PC-9 (cell line): ENCODE data around the gene DNAJC3. TPM values are rescaled to one million over a fixed set of nuclear protein-coding genes. Genes with fewer than 3 reads are reported as not detected.

Experiments used
- BruUV-seq: library from RNA; stranded (reverse); fragments of 400-500 nt; replicated peaks from 2 replicates; lab custom pipeline; 2021; lab: Mats Ljungman, UMichigan
- CTCF ChIA-PET: fragments of 300-600 bp; sonication (Branson Sonifier 250); formaldehyde crosslinking; loops from one replicate; lab custom pipeline; 2022; ENCODE audit warnings: antibody characterized with exemption; lab: Charles Lee
- POLR2A ChIA-PET: fragments of 300-600 bp; sonication (Branson Sonifier 250); formaldehyde crosslinking; loops from one replicate; lab custom pipeline; 2022; ENCODE audit warnings: antibody characterized with exemption; ENCODE audit not compliant: unreplicated experiment; lab: Charles Lee
- DNase-seq, 2 experiments: peaks; one replicate each; pipeline versions ENCODE4 v3.0.0 to v3.0.0-alpha.2; 2015 to 2022; ENCODE audit warnings: mixed read lengths in 1 of 2
- H2AFZ ChIP-seq: fragments of 200-600 bp; sonication (generic); 2 replicates; pipeline ENCODE4 v1.8.1; 2017; ENCODE audit warnings: antibody characterized with exemption
- H3F3A ChIP-seq: fragments of 200-600 bp; sonication (generic); 2 replicates; pipeline ENCODE4 v1.8.1; 2017; ENCODE audit warnings: antibody characterized with exemption, mild to moderate bottlenecking, low read depth; ENCODE audit not compliant: insufficient read depth
- H3K27ac ChIP-seq: fragments of 200-600 bp; sonication (generic); 2 replicates; pipeline ENCODE4 v1.6.1; 2016; ENCODE audit warnings: mixed run types
- H3K27me3 ChIP-seq: fragments of 200-600 bp; sonication (generic); 2 replicates; pipeline ENCODE4 v1.6.1; 2016; ENCODE audit warnings: low read depth, mixed run types; ENCODE audit not compliant: insufficient read depth
- H3K36me3 ChIP-seq: fragments of 200-600 bp; sonication (generic); 2 replicates; pipeline ENCODE4 v1.6.1; 2016; ENCODE audit warnings: low read depth, mixed run types
- H3K4me1 ChIP-seq: fragments of 200-600 bp; sonication (generic); replicated peaks from 2 replicates; pipeline ENCODE4 v1.6.1; 2016; ENCODE audit warnings: mixed run types; ENCODE audit not compliant: insufficient read depth
- H3K4me2 ChIP-seq: fragments of 200-600 bp; sonication (generic); 2 replicates; pipeline ENCODE4 v1.6.1; 2017; ENCODE audit warnings: mixed run types
- H3K4me3 ChIP-seq: fragments of 200-600 bp; sonication (generic); 2 replicates; pipeline ENCODE4 v1.6.1; 2016; ENCODE audit warnings: mixed run types
- H3K79me2 ChIP-seq: fragments of 200-600 bp; sonication (generic); 2 replicates; pipeline ENCODE4 v1.6.1; 2017; ENCODE audit warnings: low read depth, mixed run types
- H3K9me2 ChIP-seq: fragments of 200-600 bp; sonication (generic); 2 replicates; pipeline ENCODE4 v1.8.1; 2017; ENCODE audit warnings: mild to moderate bottlenecking; ENCODE audit not compliant: insufficient read depth
- H3K9me3 ChIP-seq: fragments of 200-600 bp; sonication (generic); 2 replicates; pipeline ENCODE4 v1.8.1; 2016; ENCODE audit warnings: low read depth; ENCODE audit not compliant: insufficient read depth
- H4K20me1 ChIP-seq: fragments of 200-600 bp; sonication (generic); 2 replicates; pipeline ENCODE4 v1.8.1; 2017; ENCODE audit not compliant: insufficient read depth
- CTCF ChIP-seq: fragments of 200-600 bp; sonication (generic); conservative IDR thresholded peaks from 2 replicates; pipeline ENCODE4 v1.6.1; 2017; ENCODE audit warnings: mixed run types, antibody characterized with exemption, mild to moderate bottlenecking, moderate library complexity
- EZH2 ChIP-seq: fragments of 200-600 bp; sonication (generic); IDR thresholded peaks from 2 replicates; pipeline ENCODE4 v1.8.0; 2017; ENCODE audit warnings: antibody characterized with exemption, low read depth
- intact Hi-C: fragments of 100-400 bp; cut with micrococcal nuclease; formaldehyde crosslinking; loops from one replicate; pipeline ENCODE4 v1.10.0; 2022; ENCODE audit not compliant: unreplicated experiment
- total RNA-seq: library from RNA; stranded (reverse); gene quantifications from 2 replicates; pipeline ENCODE4 v1.2.3, GENCODE V29; 2021

DNAJC3 gene
- total RNA-seq, 1 experiment from 2014 or later = 10.5 TPM

- TF ChIP-seq CTCF = no peak
- TF ChIP-seq EZH2 = no peak
- no peaks in the 10 kb centered on the region for H3K36me3 ChIP-seq
- CTCF ChIA-PET = no interaction called here
- no peaks in the 10 kb centered on the region for H3K9me2 ChIP-seq
- H3K9me3 ChIP-seq = no peaks in the 10 kb centered on the region
- H3K27me3 ChIP-seq = no peaks in the 10 kb centered on the region
- intact Hi-C loops = loop anchor here (5.0 kb wide), 1 partner anchor 33 kb away; no protein-coding TSS in a partner anchor
- H3K4me3 ChIP-seq = no peak overlapping the region
- H4K20me1 ChIP-seq = no peaks in the 10 kb centered on the region
- POLR2A ChIA-PET = no interaction called here
- no peak overlapping the region for H2AFZ ChIP-seq
- no peak for DNase-seq
- H3K4me1 ChIP-seq = no peaks in the 10 kb centered on the region
- no TSS peak for BruUV-seq
- 0 out of 2 replicates have a peak, but pooled peaks cover 7% of the 10 kb centered on the region for H3F3A ChIP-seq
- H3K4me2 ChIP-seq = no peak overlapping the region
- H3K27ac ChIP-seq = no peak overlapping the region
- H3K79me2 ChIP-seq = peaks cover 24% of the 10 kb centered on the region; the same call in 1 of the 2 replicates
These were observed 68.8 kb downstream of the DNAJC3 start for GRCh38 chr13:95745752-95746151.

GRCh38 chr13:95749545-95749944 is 72.6 kb downstream of the DNAJC3 start:
- no peak overlapping the region for H2AFZ ChIP-seq

GRCh38 chr13:95752677-95753076 is 75.7 kb downstream of the DNAJC3 start:
- Histone ChIP-seq H3K27ac (no peak overlapping the region), H3K36me3 (no peaks in the 10 kb centered on the region), H3K4me3 (no peak overlapping the region), H3K9me3 (no peaks in the 10 kb centered on the region; the same call in 1 of the 2 replicates), H3F3A (no peaks in the 10 kb centered on the region), H3K27me3 (no peaks in the 10 kb centered on the region), H3K4me2 (no peak overlapping the region), H4K20me1 (no peaks in the 10 kb centered on the region; the same call in 1 of the 2 replicates), H3K79me2 (no peaks in the 10 kb centered on the region), H2AFZ (no peak overlapping the region), H3K4me1 (0 out of 2 replicates have a peak, but pooled peaks cover 8% of the 10 kb centered on the region), H3K9me2 (no peaks in the 10 kb centered on the region; the same call in 1 of the 2 replicates)
- no peak for TF ChIP-seq CTCF
- TF ChIP-seq EZH2 = no peak
- DNase-seq = no peak
- CTCF ChIA-PET = no interaction called here
- no TSS peak for BruUV-seq
- POLR2A ChIA-PET = no interaction called here
- intact Hi-C loops = no loop called here

More at GRCh38 chr13:95749545-95749944, 72.6 kb downstream of the DNAJC3 start:
- H3K27ac ChIP-seq = no peak overlapping the region
- H3K9me3 ChIP-seq = no peaks in the 10 kb centered on the region; the same call in 1 of the 2 replicates
- no peaks in the 10 kb centered on the region; the same call in 1 of the 2 replicates for H3K9me2 ChIP-seq
- H3K4me3 ChIP-seq = no peak overlapping the region
- H3K79me2 ChIP-seq = 0 out of 2 replicates have a peak, but pooled peaks cover 3% of the 10 kb centered on the region
- H4K20me1 ChIP-seq = no peaks in the 10 kb centered on the region; the same call in 1 of the 2 replicates
- POLR2A ChIA-PET = no interaction called here
- 0 out of 2 replicates have a peak, but pooled peaks cover 7% of the 10 kb centered on the region for H3F3A ChIP-seq
- DNase-seq = no peak
- no peaks in the 10 kb centered on the region for H3K36me3 ChIP-seq
- no peak overlapping the region for H3K4me2 ChIP-seq
- H3K27me3 ChIP-seq = no peaks in the 10 kb centered on the region
- BruUV-seq = no TSS peak
- H3K4me1 ChIP-seq = no peaks in the 10 kb centered on the region
- intact Hi-C loops = loop anchor here (5.0 kb wide), 1 partner anchor 37 kb away; no protein-coding TSS in a partner anchor
- CTCF ChIA-PET = no interaction called here
- TF ChIP-seq EZH2 (no peak), CTCF (no peak)
